ENCODE measurements around the gene ZNHIT1. TPM values are rescaled to one million over a fixed set of nuclear protein-coding genes. Genes with fewer than 3 reads are reported as not detected.

Gene ZNHIT1
- total RNA-seq, 2 donors from 2014 or later = 65.3 to 69.6 TPM

DNA sequence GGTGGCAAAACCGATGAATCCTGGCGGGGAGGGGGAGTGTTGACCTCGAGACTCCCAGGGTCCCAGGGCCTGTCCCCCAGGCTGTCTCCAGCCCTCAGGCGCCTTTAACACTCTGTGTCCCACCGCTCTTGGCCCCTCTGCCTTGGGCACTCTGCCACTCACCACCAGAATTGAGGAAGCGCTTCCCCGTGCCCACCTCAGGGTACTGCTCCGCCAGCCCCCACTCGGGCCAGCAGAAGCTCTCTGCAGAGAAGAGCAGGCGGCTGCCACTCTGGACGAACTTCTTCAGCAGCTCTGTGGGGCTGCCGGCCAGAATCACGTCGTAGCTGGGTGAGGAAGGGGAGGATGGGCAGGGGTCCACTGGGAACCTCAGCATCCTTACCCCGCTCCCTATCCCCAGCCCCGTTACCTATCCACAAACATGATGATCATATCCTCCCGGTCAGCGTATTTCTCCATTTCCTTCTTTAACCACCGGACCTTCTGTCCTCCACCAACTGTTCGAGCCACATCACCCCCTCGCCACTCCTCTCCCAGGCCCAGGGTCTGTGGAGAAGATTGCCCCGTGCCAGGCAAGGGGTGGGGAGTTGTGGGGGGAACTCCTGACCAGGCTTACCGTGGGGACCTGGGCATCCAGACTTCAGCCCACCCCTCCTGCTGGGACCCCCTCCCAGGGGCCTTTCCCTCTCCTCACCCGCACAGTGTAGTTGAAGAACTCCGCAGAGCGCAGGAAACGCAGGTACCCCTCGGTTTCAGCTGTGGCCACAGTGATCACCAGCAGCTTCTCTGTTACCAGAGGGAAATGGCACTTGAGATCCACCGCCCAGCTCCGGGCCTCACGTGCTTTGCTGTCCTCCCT is 1.7 kb upstream of the ZNHIT1 start:
- peak overlapping the region; percentile 88 to 95 for H3K27ac ChIP-seq
- no peaks in the 10 kb centered on the region for H3K27me3 ChIP-seq
- no peak for DNase-seq (ENCODE audit: low spot score)
- peaks cover 0 to 38% of the 10 kb centered on the region in 2 donors for H3K4me1 ChIP-seq
- H3K9me3 ChIP-seq = no peaks in the 10 kb centered on the region
- H3K4me3 ChIP-seq = peak overlapping the region; percentile 78 to 85
- TF ChIP-seq, protein P1, sequence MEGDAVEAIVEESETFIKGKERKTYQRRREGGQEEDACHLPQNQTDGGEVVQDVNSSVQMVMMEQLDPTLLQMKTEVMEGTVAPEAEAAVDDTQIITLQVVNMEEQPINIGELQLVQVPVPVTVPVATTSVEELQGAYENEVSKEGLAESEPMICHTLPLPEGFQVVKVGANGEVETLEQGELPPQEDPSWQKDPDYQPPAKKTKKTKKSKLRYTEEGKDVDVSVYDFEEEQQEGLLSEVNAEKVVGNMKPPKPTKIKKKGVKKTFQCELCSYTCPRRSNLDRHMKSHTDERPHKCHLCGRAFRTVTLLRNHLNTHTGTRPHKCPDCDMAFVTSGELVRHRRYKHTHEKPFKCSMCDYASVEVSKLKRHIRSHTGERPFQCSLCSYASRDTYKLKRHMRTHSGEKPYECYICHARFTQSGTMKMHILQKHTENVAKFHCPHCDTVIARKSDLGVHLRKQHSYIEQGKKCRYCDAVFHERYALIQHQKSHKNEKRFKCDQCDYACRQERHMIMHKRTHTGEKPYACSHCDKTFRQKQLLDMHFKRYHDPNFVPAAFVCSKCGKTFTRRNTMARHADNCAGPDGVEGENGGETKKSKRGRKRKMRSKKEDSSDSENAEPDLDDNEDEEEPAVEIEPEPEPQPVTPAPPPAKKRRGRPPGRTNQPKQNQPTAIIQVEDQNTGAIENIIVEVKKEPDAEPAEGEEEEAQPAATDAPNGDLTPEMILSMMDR (IDR thresholded peaks at IDR 0.05) = no peak
- peaks cover 29% of the 10 kb centered on the region for H3K36me3 ChIP-seq

DNA sequence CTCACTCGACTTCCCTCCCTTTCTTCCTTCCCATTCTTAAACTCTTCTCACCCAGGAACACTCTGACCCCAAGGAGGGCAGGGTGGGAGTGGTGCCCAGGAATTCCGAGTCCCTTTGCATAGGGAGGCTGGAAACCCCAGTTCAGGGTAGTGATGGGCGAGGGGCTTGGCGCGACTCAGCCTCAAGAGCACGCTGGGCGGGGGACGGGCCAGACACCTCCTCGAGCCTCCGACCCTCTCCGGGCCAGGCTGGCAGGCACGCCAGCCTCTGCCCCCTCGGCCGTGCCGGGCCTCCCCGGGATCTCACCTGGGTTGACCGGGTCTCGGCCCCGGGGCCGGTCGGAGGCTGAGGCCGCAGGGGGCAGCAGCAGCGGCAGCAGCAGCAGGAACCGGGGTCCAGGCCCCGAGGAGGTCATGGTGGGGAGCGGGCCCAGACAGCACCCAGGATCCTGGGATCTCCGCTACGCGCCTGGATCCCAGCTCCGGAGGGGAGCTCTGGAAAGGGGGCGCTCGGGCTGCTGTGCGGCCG is 1.0 kb upstream of the ZNHIT1 start:
- Histone ChIP-seq H3K4me1 (peaks cover 0 to 38% of the 10 kb centered on the region in 2 donors), H3K36me3 (peaks cover 22% of the 10 kb centered on the region), H3K4me3 (peak overlapping the region; percentile 78 to 85), H3K27me3 (no peaks in the 10 kb centered on the region), H3K27ac (peak overlapping the region; percentile 88 to 95), H3K9me3 (no peaks in the 10 kb centered on the region)
- DNase-seq (ENCODE audit: low spot score) = no peak
- TF ChIP-seq, protein P1 (IDR thresholded peaks at IDR 0.05) = no peak

DNA sequence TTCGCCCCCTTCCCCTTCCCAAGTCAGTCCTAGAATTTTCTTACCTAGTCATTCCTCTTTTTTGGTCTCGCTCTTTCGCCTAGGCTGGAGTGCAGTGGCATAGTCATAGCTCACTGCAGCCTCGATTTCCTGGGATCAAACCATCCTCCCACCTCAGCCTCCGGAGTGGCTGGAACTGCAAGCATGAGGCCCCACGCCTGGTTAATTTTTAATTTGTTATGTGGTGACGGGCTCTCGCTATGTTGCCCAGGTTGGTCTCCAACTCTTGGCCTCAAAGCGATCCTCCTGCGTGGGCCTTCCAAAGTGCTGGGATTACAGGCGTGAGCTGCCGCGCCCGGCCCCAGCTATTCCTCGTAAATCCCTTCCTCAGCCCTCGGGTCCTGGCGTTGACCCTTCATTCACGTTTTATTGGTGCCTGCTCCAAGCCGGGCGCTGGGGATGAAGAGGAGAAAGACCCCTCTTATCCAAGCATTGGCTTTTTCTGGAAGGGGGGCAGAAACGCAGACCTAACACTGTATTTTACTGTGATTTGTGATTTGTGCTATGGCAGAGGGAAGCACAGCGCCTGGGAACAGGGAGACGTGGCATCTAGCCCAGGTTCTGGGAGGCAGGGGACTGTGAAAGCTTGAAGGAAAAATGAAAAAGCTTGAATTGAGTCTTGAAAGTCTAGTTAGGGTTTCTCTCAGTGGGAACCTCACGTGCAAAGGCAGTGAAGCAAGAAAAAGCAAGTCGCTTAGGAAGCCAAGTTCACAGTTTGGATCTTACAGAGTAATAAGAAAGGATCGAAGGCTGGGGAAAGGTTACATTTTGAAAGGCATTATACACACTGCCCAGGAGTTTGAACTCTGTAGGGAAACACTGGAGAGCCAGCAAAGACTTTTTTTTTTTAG is 516 bp downstream of the ZNHIT1 start:
- no peak for DNase-seq (ENCODE audit: low spot score)
- Histone ChIP-seq H3K36me3 (peaks cover 20% of the 10 kb centered on the region), H3K9me3 (no peaks in the 10 kb centered on the region), H3K4me3 (peak overlapping the region; percentile 78 to 85), H3K27me3 (no peaks in the 10 kb centered on the region), H3K4me1 (peaks cover 0 to 38% of the 10 kb centered on the region in 2 donors), H3K27ac (peak overlapping the region; percentile 88 to 95)
- TF ChIP-seq, protein P1 (IDR thresholded peaks at IDR 0.05) = no peak

DNA sequence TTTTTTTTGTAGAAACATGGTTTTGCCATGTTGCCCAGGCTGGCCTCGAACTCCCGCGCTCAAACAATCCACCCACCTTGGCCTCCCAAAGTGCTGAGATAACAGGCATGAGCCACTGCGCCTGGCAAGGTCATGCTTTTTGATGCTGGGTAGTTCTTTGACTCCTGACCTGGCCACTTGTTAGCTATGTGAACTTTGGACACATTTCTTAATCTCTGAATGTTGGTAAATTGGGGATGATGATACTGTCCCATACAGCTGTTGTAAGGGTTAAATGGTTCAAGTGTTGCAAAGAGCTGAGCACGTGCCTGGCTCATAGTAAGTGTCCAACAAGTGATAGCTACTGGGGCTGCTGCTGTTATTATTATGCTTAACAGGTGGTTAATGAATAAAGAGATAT is 2.3 kb downstream of the ZNHIT1 start:
- no peaks in the 10 kb centered on the region for H3K27me3 ChIP-seq

DNA sequence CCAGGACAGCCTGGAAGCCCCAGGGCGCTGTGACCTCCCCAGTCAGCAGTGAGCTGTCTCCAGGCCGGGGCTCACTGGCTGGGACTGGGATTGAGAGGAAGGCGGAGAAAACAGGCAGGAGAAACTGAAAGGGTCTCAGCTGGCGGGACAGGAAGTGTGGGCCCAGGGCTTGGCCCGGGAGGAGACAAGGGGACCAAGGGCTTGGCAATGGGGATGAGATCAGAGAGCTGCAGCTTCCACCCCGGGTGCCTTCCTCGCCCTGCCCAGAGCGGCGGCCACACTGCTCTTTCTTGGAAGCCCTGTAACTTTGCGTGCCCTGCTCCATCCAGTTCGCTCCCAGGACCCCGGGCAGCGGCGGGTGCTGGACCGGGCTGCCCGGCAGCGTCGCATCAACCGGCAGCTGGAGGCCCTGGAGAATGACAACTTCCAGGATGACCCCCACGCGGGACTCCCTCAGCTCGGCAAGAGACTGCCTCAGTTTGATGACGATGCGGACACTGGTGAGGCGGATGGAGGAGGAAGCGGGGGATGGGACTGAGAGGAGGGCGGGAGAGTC is 4.4 kb downstream of the ZNHIT1 start:
- H3K27me3 ChIP-seq = no peaks in the 10 kb centered on the region
- TF ChIP-seq, protein P1 (IDR thresholded peaks at IDR 0.05) = no peak
- peaks cover 0 to 23% of the 10 kb centered on the region in 2 donors for H3K4me1 ChIP-seq
- H3K36me3 ChIP-seq = peaks cover 43% of the 10 kb centered on the region
- no peak overlapping the region for H3K27ac ChIP-seq
- H3K9me3 ChIP-seq = no peaks in the 10 kb centered on the region
- H3K4me3 ChIP-seq = no peak overlapping the region
- no peak for DNase-seq (ENCODE audit: low spot score)

More for the DNA sequence above, 2.3 kb downstream of the ZNHIT1 start:
- Histone ChIP-seq H3K9me3 (no peaks in the 10 kb centered on the region), H3K27ac (no peak overlapping the region), H3K36me3 (peaks cover 28% of the 10 kb centered on the region), H3K4me1 (peaks cover 0 to 38% of the 10 kb centered on the region in 2 donors), H3K4me3 (no peak overlapping the region)
- no peak for DNase-seq (ENCODE audit: low spot score)
- TF ChIP-seq, protein P1 (IDR thresholded peaks at IDR 0.05) = no peak

Measured in right atrium auricular region (tissue), 2 donors.